ENCODE data around the gene ZNF410.

- TF ChIP-seq CTCF (IDR thresholded peaks at IDR 0.05) = no peak
- TF ChIP-seq POLR2A (IDR thresholded peaks at IDR 0.05) = no peak
Observed at GRCh38 chr14:73873660-73874059, 13.0 kb upstream of the ZNF410 start.

Measured in thyroid gland (tissue), 4 donors.